KMS-11 (cell line): ENCODE measurements around the gene MOB3B.

ENCODE experiments used
- H2AFZ ChIP-seq: fragments of 200-600 bp; sonication (generic); 2 replicates; pipeline ENCODE4 v1.6.1; 2016; ENCODE audit warnings: antibody characterized with exemption, mixed run types, low read depth
- H3K27ac ChIP-seq: fragments of 200-600 bp; sonication (generic); 2 replicates; pipeline ENCODE4 v1.6.1; 2016; ENCODE audit warnings: mild to moderate bottlenecking, mixed run types
- H3K27me3 ChIP-seq: fragments of 200-600 bp; sonication (generic); 2 replicates; pipeline ENCODE4 v1.6.1; 2017; ENCODE audit warnings: mild to moderate bottlenecking, low read depth, mixed run types, moderate library complexity; ENCODE audit not compliant: insufficient read depth
- H3K36me3 ChIP-seq: fragments of 200-600 bp; sonication (generic); 2 replicates; pipeline ENCODE4 v1.6.1; 2017; ENCODE audit warnings: mild to moderate bottlenecking, mixed run types; ENCODE audit not compliant: insufficient read depth
- H3K4me1 ChIP-seq: fragments of 200-600 bp; sonication (generic); 2 replicates; pipeline ENCODE4 v1.6.1; 2016; ENCODE audit warnings: mild to moderate bottlenecking, low read depth, mixed run types; ENCODE audit not compliant: poor library complexity, severe bottlenecking
- H3K4me2 ChIP-seq: fragments of 200-600 bp; sonication (generic); 2 replicates; pipeline ENCODE4 v1.7.0; 2016; ENCODE audit warnings: mild to moderate bottlenecking, mixed run types
- H3K4me3 ChIP-seq: fragments of 200-600 bp; sonication (generic); IDR thresholded peaks from 2 replicates; pipeline ENCODE4 v1.6.1; 2017; ENCODE audit warnings: low read depth, low read length, mixed read lengths; ENCODE audit not compliant: insufficient read depth
- H3K79me2 ChIP-seq: fragments of 200-600 bp; sonication (generic); 2 replicates; pipeline ENCODE4 v1.6.1; 2016; ENCODE audit warnings: low read depth, mixed run types; ENCODE audit not compliant: insufficient read depth
- H3K9ac ChIP-seq: fragments of 200-600 bp; sonication (generic); 2 replicates; pipeline ENCODE4 v1.6.1; 2016; ENCODE audit warnings: mild to moderate bottlenecking, mixed run types
- H4K20me1 ChIP-seq: fragments of 200-600 bp; sonication (generic); 2 replicates; pipeline ENCODE4 v1.6.1; 2016; ENCODE audit warnings: mild to moderate bottlenecking, mixed run types; ENCODE audit not compliant: insufficient read depth
- TF ChIP-seq, protein P1 (sequence below): fragments of 200-600 bp; sonication (generic); conservative IDR thresholded peaks from 2 replicates; pipeline ENCODE4 v1.6.1; 2017; ENCODE audit warnings: low read depth, mild to moderate bottlenecking, antibody characterized with exemption, low read length, moderate library complexity, mixed read lengths

The MOB3B gene

GRCh38 chr9:27386571-27387091 is 143.0 kb downstream of the MOB3B start:
- no peak overlapping the region for H3K4me2 ChIP-seq
- no peak overlapping the region for H3K27ac ChIP-seq
- H3K4me3 ChIP-seq, result no peak overlapping the region
- TF ChIP-seq, protein P1, sequence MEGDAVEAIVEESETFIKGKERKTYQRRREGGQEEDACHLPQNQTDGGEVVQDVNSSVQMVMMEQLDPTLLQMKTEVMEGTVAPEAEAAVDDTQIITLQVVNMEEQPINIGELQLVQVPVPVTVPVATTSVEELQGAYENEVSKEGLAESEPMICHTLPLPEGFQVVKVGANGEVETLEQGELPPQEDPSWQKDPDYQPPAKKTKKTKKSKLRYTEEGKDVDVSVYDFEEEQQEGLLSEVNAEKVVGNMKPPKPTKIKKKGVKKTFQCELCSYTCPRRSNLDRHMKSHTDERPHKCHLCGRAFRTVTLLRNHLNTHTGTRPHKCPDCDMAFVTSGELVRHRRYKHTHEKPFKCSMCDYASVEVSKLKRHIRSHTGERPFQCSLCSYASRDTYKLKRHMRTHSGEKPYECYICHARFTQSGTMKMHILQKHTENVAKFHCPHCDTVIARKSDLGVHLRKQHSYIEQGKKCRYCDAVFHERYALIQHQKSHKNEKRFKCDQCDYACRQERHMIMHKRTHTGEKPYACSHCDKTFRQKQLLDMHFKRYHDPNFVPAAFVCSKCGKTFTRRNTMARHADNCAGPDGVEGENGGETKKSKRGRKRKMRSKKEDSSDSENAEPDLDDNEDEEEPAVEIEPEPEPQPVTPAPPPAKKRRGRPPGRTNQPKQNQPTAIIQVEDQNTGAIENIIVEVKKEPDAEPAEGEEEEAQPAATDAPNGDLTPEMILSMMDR, result no peak
- no peaks in the 10 kb centered on the region for H3K79me2 ChIP-seq
- no peaks in the 10 kb centered on the region for H3K36me3 ChIP-seq
- no peaks in the 10 kb centered on the region for H3K27me3 ChIP-seq
- H3K4me1 ChIP-seq, result no peaks in the 10 kb centered on the region
- no peaks in the 10 kb centered on the region for H4K20me1 ChIP-seq
- H2AFZ ChIP-seq, result no peak overlapping the region
- H3K9ac ChIP-seq, result no peak overlapping the region

DNA sequence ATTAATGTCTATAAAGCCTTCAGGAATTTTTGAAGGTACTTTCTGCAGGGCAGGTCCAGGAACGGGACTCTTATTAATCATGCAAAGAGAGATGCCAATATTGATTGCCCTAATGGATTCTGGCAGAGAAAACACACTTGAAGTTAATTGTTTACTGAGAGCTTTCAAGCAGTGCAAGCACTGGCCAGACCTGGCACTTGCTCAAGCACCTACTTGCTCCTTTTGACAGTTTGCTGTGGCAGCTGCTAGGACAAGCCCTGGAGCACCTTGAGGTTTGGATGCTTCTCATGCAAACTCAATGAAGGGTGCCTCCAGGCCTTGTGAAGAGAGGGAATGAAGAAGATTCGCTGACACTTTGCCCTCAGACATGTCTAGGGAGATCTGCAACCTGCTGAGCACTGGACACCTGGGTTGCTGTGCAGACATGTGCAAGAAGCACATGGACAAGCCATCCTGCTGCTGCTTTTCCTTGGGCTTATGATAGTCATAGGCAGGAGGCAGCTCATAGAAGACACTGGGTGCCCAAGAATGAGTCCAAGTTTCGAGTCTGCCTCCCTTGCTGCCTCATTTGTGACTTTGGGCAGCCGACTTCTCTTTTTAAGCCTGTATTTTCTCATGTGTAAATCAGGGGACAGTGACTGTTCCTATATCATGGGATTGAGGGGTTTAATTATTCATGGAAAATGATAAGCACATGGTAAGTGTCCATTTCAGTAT is 143.8 kb downstream of the MOB3B start:
- Histone ChIP-seq H3K27ac (no peak overlapping the region), H3K9ac (no peak overlapping the region), H3K4me1 (no peaks in the 10 kb centered on the region), H3K4me2 (no peak overlapping the region), H3K36me3 (no peaks in the 10 kb centered on the region), H2AFZ (no peak overlapping the region), H3K79me2 (no peaks in the 10 kb centered on the region), H3K27me3 (no peaks in the 10 kb centered on the region), H4K20me1 (no peaks in the 10 kb centered on the region), H3K4me3 (no peak overlapping the region)
- TF ChIP-seq, protein P1, result no peak

DNA sequence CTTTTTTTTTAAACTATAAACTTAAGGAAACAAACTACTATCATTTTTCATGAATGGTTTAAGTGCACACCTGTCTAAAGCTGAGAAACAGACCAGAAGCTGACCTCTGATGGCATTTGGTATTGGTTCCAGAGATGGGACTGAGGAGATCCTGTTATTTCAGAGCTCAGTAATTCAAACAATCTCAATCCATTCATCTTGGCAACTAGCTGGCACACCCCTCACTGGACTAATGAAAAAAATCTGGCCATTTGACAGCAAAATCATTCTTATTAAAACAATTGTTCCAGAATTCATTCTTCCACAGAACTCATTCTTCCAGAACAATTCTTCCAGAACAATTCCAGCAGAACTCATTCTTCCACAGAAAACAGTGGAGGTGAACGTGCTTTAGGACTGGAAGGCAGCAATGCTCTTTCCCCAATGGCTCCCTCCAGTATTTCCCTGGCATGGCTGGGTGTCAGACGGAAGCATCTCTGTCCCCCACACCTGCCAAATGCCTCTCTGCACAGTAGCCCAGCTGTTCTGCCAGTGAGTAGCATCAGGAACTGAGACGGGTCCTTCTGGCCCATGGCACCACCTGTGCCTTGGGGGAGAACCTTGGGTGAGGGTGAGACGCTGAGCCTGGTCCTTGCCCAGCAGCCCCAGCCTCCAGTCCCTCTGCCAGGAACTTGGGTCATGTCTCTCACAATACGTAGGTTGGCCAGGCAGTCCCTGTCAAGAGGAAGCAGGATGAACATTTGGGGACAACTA is 145.2 kb downstream of the MOB3B start:
- H3K4me2 ChIP-seq, result no peak overlapping the region
- no peak overlapping the region for H3K27ac ChIP-seq
- H3K4me1 ChIP-seq, result no peaks in the 10 kb centered on the region
- H3K4me3 ChIP-seq, result no peak overlapping the region
- no peak overlapping the region for H3K9ac ChIP-seq
- no peaks in the 10 kb centered on the region for H3K36me3 ChIP-seq
- no peaks in the 10 kb centered on the region for H3K27me3 ChIP-seq
- H2AFZ ChIP-seq, result no peak overlapping the region
- TF ChIP-seq, protein P1, result no peak
- no peaks in the 10 kb centered on the region for H3K79me2 ChIP-seq
- H4K20me1 ChIP-seq, result no peaks in the 10 kb centered on the region

GRCh38 chr9:27383524-27383923 is 146.1 kb downstream of the MOB3B start:
- TF ChIP-seq, protein P1, result no peak
- H3K4me2 ChIP-seq, result no peak overlapping the region

More at GRCh38 chr9:27383524-27383923, 146.1 kb downstream of the MOB3B start:
- Histone ChIP-seq H3K36me3 (no peaks in the 10 kb centered on the region), H3K4me3 (no peak overlapping the region), H2AFZ (no peak overlapping the region), H3K27ac (no peak overlapping the region), H3K27me3 (no peaks in the 10 kb centered on the region), H3K79me2 (no peaks in the 10 kb centered on the region), H4K20me1 (no peaks in the 10 kb centered on the region), H3K9ac (no peak overlapping the region), H3K4me1 (no peaks in the 10 kb centered on the region)
